NCI-H748 (cell line): ENCODE data around the gene WNT3.

ENCODE experiments used
- DNase-seq: peaks from one replicate; lab custom pipeline; 2025; ENCODE audit not compliant: unreplicated experiment; lab: John Stamatoyannopoulos, UW

Gene WNT3

GRCh38 chr17:46737326-46737725, 81.2 kb downstream of the WNT3 start:
- DNase-seq, result no peak

- DNase-seq, result no peak
These were observed 82.4 kb downstream of the WNT3 start for GRCh38 chr17:46736100-46736499.

GRCh38 chr17:46733837-46734475, 84.5 kb downstream of the WNT3 start:
- DNase-seq, result no peak

GRCh38 chr17:46732754-46733398, 85.6 kb downstream of the WNT3 start:
- DNase-seq, result no peak

GRCh38 chr17:46732160-46732559, 86.3 kb downstream of the WNT3 start:
- no peak for DNase-seq

- DNase-seq, result no peak
These were observed 87.8 kb downstream of the WNT3 start for GRCh38 chr17:46730679-46731078.

GRCh38 chr17:46730026-46730425, 88.5 kb downstream of the WNT3 start:
- DNase-seq, result no peak

GRCh38 chr17:46727572-46728348, 90.7 kb downstream of the WNT3 start:
- DNase-seq, result no peak

- no peak for DNase-seq
These were observed 92.3 kb downstream of the WNT3 start for GRCh38 chr17:46726206-46726605.

GRCh38 chr17:46722662-46723285, 95.7 kb downstream of the WNT3 start:
- no peak for DNase-seq

- no peak for DNase-seq
These were observed 98.1 kb downstream of the WNT3 start for GRCh38 chr17:46720408-46720807.

GRCh38 chr17:46719891-46720290, 98.6 kb downstream of the WNT3 start:
- no peak for DNase-seq

GRCh38 chr17:46717999-46718398, 100.5 kb downstream of the WNT3 start:
- no peak for DNase-seq
